Neutrophil (primary cell): ENCODE results near the gene NAV3.

ENCODE experiments used
- H3K27ac ChIP-seq: fragments of 200-600 bp; sonication (generic); 2 replicates; pipeline ENCODE4 v1.5.1; 2016; ENCODE audit warnings: mild to moderate bottlenecking, moderate library complexity
- H3K27me3 ChIP-seq: fragments of 200-600 bp; sonication (generic); 2 replicates; pipeline ENCODE4 v1.6.0; 2016; ENCODE audit warnings: mild to moderate bottlenecking
- H3K36me3 ChIP-seq: fragments of 200-600 bp; sonication (generic); 2 replicates; pipeline ENCODE4 v1.5.1; 2017
- H3K4me1 ChIP-seq, 2 experiments: fragments of 200-600 bp in 1 of 2; sonication (generic) in 1 of 2; 1 replicate in 1 of 2; 2 replicates in 1 of 2; pipeline versions ENCODE4 v1.5.1 to v1.6.1; 2013 to 2016; ENCODE audit warnings: low read depth in 1 of 2, low read length in 1 of 2, mild to moderate bottlenecking in 1 of 2, moderate library complexity in 1 of 2; ENCODE audit not compliant: control insufficient read depth in 1 of 2, insufficient read depth in 1 of 2
- H3K4me3 ChIP-seq, 2 experiments: fragments of 200-600 bp in 1 of 2; sonication (generic) in 1 of 2; 1 replicate in 1 of 2; 2 replicates in 1 of 2; pipeline ENCODE4 v1.5.1; 2013 to 2016; ENCODE audit warnings: low read depth in 1 of 2, low read length in 1 of 2, mild to moderate bottlenecking in 1 of 2, moderate library complexity in 1 of 2
- H3K9me3 ChIP-seq: fragments of 200-600 bp; sonication (generic); 2 replicates; pipeline ENCODE4 v1.5.1; 2016
- TF ChIP-seq, protein P1 (sequence below): fragments of 200-600 bp; sonication (generic); IDR thresholded peaks from 2 replicates; pipeline ENCODE4 v1.5.1; 2016; ENCODE audit warnings: antibody characterized with exemption

NAV3 gene

DNA sequence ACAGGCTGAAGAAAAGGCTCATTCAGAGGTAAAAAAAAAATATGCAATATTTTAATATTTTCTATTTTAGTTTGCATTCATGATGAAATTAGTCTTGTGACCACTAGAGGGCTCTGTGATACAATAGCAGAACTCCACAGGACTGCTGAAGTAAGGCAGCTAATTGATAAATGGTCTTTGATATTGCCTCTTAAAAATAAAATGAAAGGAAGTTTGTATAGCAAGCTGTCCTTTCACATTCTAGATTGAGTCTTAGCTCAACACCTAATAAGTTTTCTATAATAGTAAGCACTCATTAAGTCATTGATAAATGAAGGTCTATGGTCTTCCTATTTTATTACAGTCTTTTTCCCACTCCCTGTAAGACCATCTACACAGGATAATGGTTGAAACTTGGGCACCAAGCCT lies 315.7 kb downstream of the NAV3 start:
- Histone ChIP-seq H3K36me3 (no peaks in the 10 kb centered on the region), H3K4me1 (no peaks in the 10 kb centered on the region), H3K4me3 (no peak overlapping the region), H3K27ac (no peak overlapping the region), H3K27me3 (no peaks in the 10 kb centered on the region), H3K9me3 (no peaks in the 10 kb centered on the region)
- TF ChIP-seq, protein P1, sequence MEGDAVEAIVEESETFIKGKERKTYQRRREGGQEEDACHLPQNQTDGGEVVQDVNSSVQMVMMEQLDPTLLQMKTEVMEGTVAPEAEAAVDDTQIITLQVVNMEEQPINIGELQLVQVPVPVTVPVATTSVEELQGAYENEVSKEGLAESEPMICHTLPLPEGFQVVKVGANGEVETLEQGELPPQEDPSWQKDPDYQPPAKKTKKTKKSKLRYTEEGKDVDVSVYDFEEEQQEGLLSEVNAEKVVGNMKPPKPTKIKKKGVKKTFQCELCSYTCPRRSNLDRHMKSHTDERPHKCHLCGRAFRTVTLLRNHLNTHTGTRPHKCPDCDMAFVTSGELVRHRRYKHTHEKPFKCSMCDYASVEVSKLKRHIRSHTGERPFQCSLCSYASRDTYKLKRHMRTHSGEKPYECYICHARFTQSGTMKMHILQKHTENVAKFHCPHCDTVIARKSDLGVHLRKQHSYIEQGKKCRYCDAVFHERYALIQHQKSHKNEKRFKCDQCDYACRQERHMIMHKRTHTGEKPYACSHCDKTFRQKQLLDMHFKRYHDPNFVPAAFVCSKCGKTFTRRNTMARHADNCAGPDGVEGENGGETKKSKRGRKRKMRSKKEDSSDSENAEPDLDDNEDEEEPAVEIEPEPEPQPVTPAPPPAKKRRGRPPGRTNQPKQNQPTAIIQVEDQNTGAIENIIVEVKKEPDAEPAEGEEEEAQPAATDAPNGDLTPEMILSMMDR = peak; percentile 42

DNA sequence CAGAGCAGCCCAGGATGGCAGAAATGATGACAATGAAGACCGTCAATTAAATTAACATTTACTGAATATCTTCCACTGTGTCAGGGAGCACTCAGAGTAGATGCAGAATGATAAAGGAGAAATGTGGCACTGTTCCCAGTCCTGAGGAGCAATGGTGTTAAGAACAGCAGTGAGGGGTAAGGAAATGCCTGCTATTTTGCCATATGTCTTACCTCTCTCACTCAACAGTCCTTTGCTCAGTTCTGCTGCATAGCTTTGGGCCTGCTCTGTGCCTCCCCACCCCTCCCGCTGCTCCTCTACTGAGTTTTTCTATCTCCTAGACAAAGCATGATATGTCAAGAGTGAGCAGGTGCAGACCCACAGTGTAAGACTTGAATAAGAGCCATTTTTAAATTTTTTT lies 318.8 kb downstream of the NAV3 start:
- Histone ChIP-seq H3K27me3 (peaks cover 5% of the 10 kb centered on the region), H3K4me3 (no peak overlapping the region), H3K9me3 (no peaks in the 10 kb centered on the region), H3K27ac (no peak overlapping the region), H3K36me3 (no peaks in the 10 kb centered on the region), H3K4me1 (no peaks in the 10 kb centered on the region)
- TF ChIP-seq, protein P1 = no peak

DNA sequence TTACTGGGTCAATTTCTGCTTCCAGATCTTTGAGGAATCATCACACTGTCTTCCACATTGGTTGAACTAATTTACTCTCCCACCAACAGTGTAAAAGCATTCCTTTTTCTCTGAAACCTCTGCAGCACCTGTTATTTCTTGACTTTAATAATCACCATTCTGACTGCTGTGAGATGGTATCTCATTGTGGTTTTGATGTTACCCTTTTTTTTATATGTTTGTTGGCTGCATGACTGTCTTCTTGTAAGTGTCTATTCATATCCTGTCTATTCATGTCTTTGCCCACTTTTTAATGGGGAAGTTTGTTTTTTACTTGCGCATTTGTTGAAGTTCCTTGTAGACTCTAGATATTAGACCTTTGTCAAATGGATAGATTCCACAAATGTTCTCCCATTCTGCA lies 324.9 kb downstream of the NAV3 start:
- peaks cover 5% of the 10 kb centered on the region for H3K27me3 ChIP-seq
- H3K36me3 ChIP-seq = no peaks in the 10 kb centered on the region
- H3K9me3 ChIP-seq = no peaks in the 10 kb centered on the region
- TF ChIP-seq, protein P1 = no peak
- H3K4me3 ChIP-seq = no peak overlapping the region
- H3K27ac ChIP-seq = no peak overlapping the region
- no peaks in the 10 kb centered on the region for H3K4me1 ChIP-seq

DNA sequence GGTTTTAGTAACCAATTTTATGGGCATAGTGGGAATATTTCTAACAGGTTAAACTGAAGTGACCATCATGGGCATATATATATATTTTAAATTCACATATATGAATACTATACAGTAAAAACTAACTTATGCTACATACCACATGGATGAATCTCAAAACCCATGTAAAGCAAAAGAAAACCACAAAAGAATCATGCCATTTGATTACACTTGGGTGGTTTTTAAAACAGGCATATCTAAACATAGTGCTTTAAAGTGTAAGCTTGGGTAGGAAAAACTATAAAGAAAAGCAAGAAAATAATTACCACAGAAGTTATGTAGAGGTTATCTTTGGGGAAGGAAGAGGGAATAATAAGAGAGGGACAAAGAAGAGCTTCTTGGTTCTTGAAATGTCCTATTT lies 326.1 kb downstream of the NAV3 start:
- TF ChIP-seq, protein P1 = no peak
- no peaks in the 10 kb centered on the region for H3K36me3 ChIP-seq
- no peaks in the 10 kb centered on the region for H3K9me3 ChIP-seq
- no peak overlapping the region for H3K4me3 ChIP-seq
- H3K4me1 ChIP-seq = no peaks in the 10 kb centered on the region
- H3K27ac ChIP-seq = no peak overlapping the region
- H3K27me3 ChIP-seq = peaks cover 5% of the 10 kb centered on the region

DNA sequence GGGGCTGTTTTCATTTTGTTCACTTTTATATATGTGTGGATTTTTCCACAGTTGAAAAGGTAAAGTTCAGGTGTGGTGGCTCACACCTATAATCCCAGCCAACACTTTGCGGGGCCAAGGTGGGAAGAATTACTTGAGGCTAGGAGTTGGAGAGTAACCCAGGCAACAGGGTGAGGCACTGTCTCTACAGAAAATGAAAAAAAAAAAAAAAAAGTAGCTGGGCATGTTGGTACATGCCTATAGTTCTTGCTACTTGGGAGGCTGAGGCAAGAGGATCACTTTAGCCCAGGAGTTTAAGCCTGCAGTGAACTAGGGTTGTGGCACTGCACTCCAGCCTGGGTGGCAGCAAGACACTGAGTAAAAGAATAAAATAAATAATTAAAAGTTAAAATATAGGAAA lies 326.5 kb downstream of the NAV3 start:
- H3K4me3 ChIP-seq = no peak overlapping the region
- H3K27me3 ChIP-seq = peaks cover 5% of the 10 kb centered on the region
- no peaks in the 10 kb centered on the region for H3K36me3 ChIP-seq
- no peak overlapping the region for H3K27ac ChIP-seq
- H3K4me1 ChIP-seq = no peaks in the 10 kb centered on the region
- H3K9me3 ChIP-seq = no peaks in the 10 kb centered on the region
- TF ChIP-seq, protein P1 = no peak

DNA sequence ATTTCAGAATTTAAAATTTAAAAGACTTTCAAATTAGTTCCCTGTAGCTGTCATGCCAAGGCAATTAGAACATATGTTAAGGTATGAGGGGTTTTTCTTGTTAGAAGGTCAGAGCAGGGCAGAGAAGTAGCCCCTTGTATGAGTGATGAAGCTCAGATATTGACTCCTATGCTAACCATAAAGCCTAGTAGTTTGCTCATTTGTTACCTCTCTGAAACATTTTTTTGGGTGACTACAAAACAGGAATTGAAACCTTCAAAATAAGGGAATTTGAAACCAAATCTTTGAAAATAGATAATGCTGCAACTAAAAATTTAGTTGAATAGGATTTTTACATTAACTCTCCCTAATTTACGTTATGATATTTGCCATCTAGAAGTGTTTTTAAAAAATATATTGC lies 333.5 kb downstream of the NAV3 start:
- no peak overlapping the region for H3K27ac ChIP-seq
- no peaks in the 10 kb centered on the region for H3K27me3 ChIP-seq
- no peaks in the 10 kb centered on the region for H3K4me1 ChIP-seq
- H3K4me3 ChIP-seq = no peak overlapping the region
- H3K36me3 ChIP-seq = no peaks in the 10 kb centered on the region
- TF ChIP-seq, protein P1 = no peak
- H3K9me3 ChIP-seq = no peaks in the 10 kb centered on the region
